Measurements from ENCODE around the gene NAV3.

Gene NAV3

DNA sequence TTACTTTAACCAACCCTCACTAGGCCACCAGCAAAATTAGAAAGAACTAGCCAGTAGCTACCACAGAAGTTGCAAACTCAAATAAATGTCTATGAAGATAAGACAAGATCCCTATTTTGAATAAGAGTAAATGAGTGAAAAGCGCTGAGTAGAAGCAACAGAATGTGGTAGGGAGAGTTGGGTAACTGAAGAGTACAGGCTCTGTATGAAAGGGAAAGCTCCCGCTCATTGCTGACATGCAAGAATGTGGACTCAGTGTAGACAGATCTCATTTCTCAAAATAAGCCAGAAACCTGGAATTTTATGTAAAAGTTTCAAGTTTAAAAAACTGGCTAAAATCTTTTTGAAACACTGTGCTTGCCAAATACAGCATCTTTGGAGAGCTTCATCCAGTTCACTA, 63.9 kb downstream of the NAV3 start:
- Histone ChIP-seq H4K8ac (ENCODE audit: low read depth, low read length) (no peak overlapping the region), H3K4me1 (ENCODE audit: control insufficient read depth in 2 of 2, insufficient read depth in 1 of 2, low read depth in 1 of 2, low read length in 2 of 2) (no peaks in the 10 kb centered on the region), H2BK15ac (ENCODE audit: low read length) (no peak overlapping the region), H2BK5ac (ENCODE audit: low read length) (no peak overlapping the region), H3K23ac (ENCODE audit: low read depth, low read length, poor library complexity) (no peak overlapping the region), H3K79me1 (ENCODE audit: low read depth, low read length) (no peaks in the 10 kb centered on the region), H3K27ac (replicated peaks; ENCODE audit: low read length) (no peak overlapping the region), H3K9ac (ENCODE audit: low read depth, low read length, poor library complexity) (no peak overlapping the region), H3K4me3 (ENCODE audit: low read length in 2 of 2) (no peak overlapping the region), H3K14ac (ENCODE audit: low read length) (no peak overlapping the region), H2BK120ac (ENCODE audit: low read depth, low read length) (no peak overlapping the region), H3K4ac (ENCODE audit: low read length) (no peak overlapping the region), H2AFZ (ENCODE audit: low read length) (no peak overlapping the region), H3K36me3 (replicated peaks in 1 of 2; ENCODE audit: control insufficient read depth in 2 of 2, insufficient read depth in 2 of 2, low read length in 2 of 2) (no peaks in the 10 kb centered on the region), H4K91ac (ENCODE audit: low read depth, low read length, poor library complexity) (no peak overlapping the region), H2BK12ac (ENCODE audit: low read length) (no peak overlapping the region), H3K4me2 (ENCODE audit: insufficient read depth, low read length, poor library complexity, severe bottlenecking) (no peak overlapping the region), H3K18ac (ENCODE audit: low read length) (no peak overlapping the region), H3K27me3 (ENCODE audit: control insufficient read depth in 3 of 3, insufficient read depth in 3 of 3, low read depth in 1 of 3, low read length in 3 of 3) (no peaks in the 10 kb centered on the region), H2AK5ac (ENCODE audit: low read depth, low read length) (no peak overlapping the region), H3K9me3 (replicated peaks in 1 of 2; ENCODE audit: control insufficient read depth in 2 of 2, insufficient read depth in 1 of 2, low read depth in 1 of 2, low read length in 2 of 2) (no peaks in the 10 kb centered on the region)
- no CpG with 5 or more reads among the region's 2 CpGs for WGBS, 2 donors (ENCODE audit: extremely low coverage in 2 of 2, insufficient read length in 2 of 2, insufficient replicate concordance in 1 of 2)
- no peak for DNase-seq (ENCODE audit: low spot score)

DNA sequence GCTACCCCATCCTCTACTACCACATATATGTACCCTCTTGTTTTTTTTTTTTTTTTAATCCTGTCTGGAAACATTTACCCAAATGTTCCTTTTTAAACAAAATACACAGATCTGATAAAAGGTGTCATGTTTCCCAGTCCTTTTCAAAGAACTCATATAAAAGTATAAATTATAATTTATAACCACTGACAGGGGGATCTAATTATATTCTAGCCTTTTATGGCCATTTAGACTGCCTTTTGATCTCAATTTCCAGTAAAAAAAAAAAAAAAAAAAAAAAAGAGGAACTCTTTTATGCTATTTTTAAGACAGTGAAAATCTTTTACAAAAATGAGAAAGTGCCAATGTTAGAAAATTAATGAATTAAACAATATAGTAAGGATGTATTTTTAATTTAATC, 65.0 kb downstream of the NAV3 start:
- Histone ChIP-seq H3K23ac (ENCODE audit: low read depth, low read length, poor library complexity) (no peak overlapping the region), H3K4me3 (ENCODE audit: low read length in 2 of 2) (no peak overlapping the region), H4K91ac (ENCODE audit: low read depth, low read length, poor library complexity) (no peak overlapping the region), H2BK120ac (ENCODE audit: low read depth, low read length) (no peak overlapping the region), H2BK12ac (ENCODE audit: low read length) (no peak overlapping the region), H3K9ac (ENCODE audit: low read depth, low read length, poor library complexity) (no peak overlapping the region), H3K27ac (replicated peaks; ENCODE audit: low read length) (no peak overlapping the region), H3K4ac (ENCODE audit: low read length) (no peak overlapping the region), H2BK15ac (ENCODE audit: low read length) (no peak overlapping the region), H2AFZ (ENCODE audit: low read length) (no peak overlapping the region), H4K8ac (ENCODE audit: low read depth, low read length) (no peak overlapping the region), H3K9me3 (replicated peaks in 1 of 2; ENCODE audit: control insufficient read depth in 2 of 2, insufficient read depth in 1 of 2, low read depth in 1 of 2, low read length in 2 of 2) (no peaks in the 10 kb centered on the region), H3K14ac (ENCODE audit: low read length) (no peak overlapping the region), H3K4me2 (ENCODE audit: insufficient read depth, low read length, poor library complexity, severe bottlenecking) (no peak overlapping the region), H3K79me1 (ENCODE audit: low read depth, low read length) (no peaks in the 10 kb centered on the region), H2BK5ac (ENCODE audit: low read length) (no peak overlapping the region), H3K36me3 (replicated peaks in 1 of 2; ENCODE audit: control insufficient read depth in 2 of 2, insufficient read depth in 2 of 2, low read length in 2 of 2) (no peaks in the 10 kb centered on the region), H3K27me3 (ENCODE audit: control insufficient read depth in 3 of 3, insufficient read depth in 3 of 3, low read depth in 1 of 3, low read length in 3 of 3) (no peaks in the 10 kb centered on the region), H2AK5ac (ENCODE audit: low read depth, low read length) (no peak overlapping the region), H3K4me1 (ENCODE audit: control insufficient read depth in 2 of 2, insufficient read depth in 1 of 2, low read depth in 1 of 2, low read length in 2 of 2) (no peaks in the 10 kb centered on the region), H3K18ac (ENCODE audit: low read length) (no peak overlapping the region)
- no peak for DNase-seq (ENCODE audit: low spot score)

GRCh38 chr12:77907936-77908335, 77.2 kb downstream of the NAV3 start:
- no peak overlapping the region for H4K91ac ChIP-seq (ENCODE audit: low read depth, low read length, poor library complexity)
- no peaks in the 10 kb centered on the region for H3K79me1 ChIP-seq (ENCODE audit: low read depth, low read length)
- H3K27ac ChIP-seq (replicated peaks; ENCODE audit: low read length) = no peak overlapping the region
- no peak for DNase-seq (ENCODE audit: low spot score)
- H3K18ac ChIP-seq (ENCODE audit: low read length) = no peak overlapping the region
- no peak overlapping the region for H3K14ac ChIP-seq (ENCODE audit: low read length)
- no peak overlapping the region for H3K4me3 ChIP-seq (ENCODE audit: low read length in 2 of 2)
- H3K4ac ChIP-seq (ENCODE audit: low read length) = no peak overlapping the region
- no peak overlapping the region for H2AFZ ChIP-seq (ENCODE audit: low read length)
- H3K23ac ChIP-seq (ENCODE audit: low read depth, low read length, poor library complexity) = no peak overlapping the region
- no peak overlapping the region for H3K9ac ChIP-seq (ENCODE audit: low read depth, low read length, poor library complexity)
- no peak overlapping the region for H4K8ac ChIP-seq (ENCODE audit: low read depth, low read length)
- no CpG with 5 or more reads among the region's 1 CpG for WGBS, 2 donors (ENCODE audit: extremely low coverage in 2 of 2, insufficient read length in 2 of 2, insufficient replicate concordance in 1 of 2)
- H2BK15ac ChIP-seq (ENCODE audit: low read length) = no peak overlapping the region
- no peaks in the 10 kb centered on the region for H3K36me3 ChIP-seq (replicated peaks in 1 of 2; ENCODE audit: control insufficient read depth in 2 of 2, insufficient read depth in 2 of 2, low read length in 2 of 2)
- no peak overlapping the region for H2BK12ac ChIP-seq (ENCODE audit: low read length)
- H2AK5ac ChIP-seq (ENCODE audit: low read depth, low read length) = no peak overlapping the region
- no peaks in the 10 kb centered on the region for H3K4me1 ChIP-seq (ENCODE audit: control insufficient read depth in 2 of 2, insufficient read depth in 1 of 2, low read depth in 1 of 2, low read length in 2 of 2)
- H3K27me3 ChIP-seq (ENCODE audit: control insufficient read depth in 3 of 3, insufficient read depth in 3 of 3, low read depth in 1 of 3, low read length in 3 of 3) = no peaks in the 10 kb centered on the region
- no peak overlapping the region for H2BK120ac ChIP-seq (ENCODE audit: low read depth, low read length)
- H2BK5ac ChIP-seq (ENCODE audit: low read length) = no peak overlapping the region
- H3K9me3 ChIP-seq (replicated peaks in 1 of 2; ENCODE audit: control insufficient read depth in 2 of 2, insufficient read depth in 1 of 2, low read depth in 1 of 2, low read length in 2 of 2) = no peaks in the 10 kb centered on the region
- H3K4me2 ChIP-seq (ENCODE audit: insufficient read depth, low read length, poor library complexity, severe bottlenecking) = no peak overlapping the region

DNA sequence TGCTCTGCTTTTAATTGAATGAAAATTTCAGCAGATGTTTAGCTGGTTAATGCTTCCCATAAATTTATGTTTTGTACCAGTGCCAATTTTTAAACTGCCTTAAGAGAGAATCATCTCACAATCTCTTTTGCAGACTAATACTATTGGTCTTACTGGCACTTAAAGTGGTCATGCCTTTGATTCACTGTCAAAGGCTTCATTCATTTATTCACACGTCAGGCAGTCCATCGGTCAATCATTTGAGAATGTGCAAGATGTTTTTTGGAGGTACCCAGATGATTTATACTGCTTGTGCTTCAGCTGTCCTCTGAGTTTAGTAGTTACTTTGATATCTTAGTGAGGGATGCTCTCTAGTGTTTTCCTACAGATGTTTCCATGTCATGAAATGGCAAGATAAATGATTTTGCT, 83.4 kb downstream of the NAV3 start:
- Histone ChIP-seq H3K36me3 (replicated peaks in 1 of 2; ENCODE audit: control insufficient read depth in 2 of 2, insufficient read depth in 2 of 2, low read length in 2 of 2) (no peaks in the 10 kb centered on the region), H3K27ac (replicated peaks; ENCODE audit: low read length) (no peak overlapping the region), H3K4ac (ENCODE audit: low read length) (no peak overlapping the region), H2BK12ac (ENCODE audit: low read length) (no peak overlapping the region), H4K8ac (ENCODE audit: low read depth, low read length) (no peak overlapping the region), H2AFZ (ENCODE audit: low read length) (no peak overlapping the region), H3K4me3 (ENCODE audit: low read length in 2 of 2) (no peak overlapping the region), H2AK5ac (ENCODE audit: low read depth, low read length) (no peak overlapping the region), H3K27me3 (ENCODE audit: control insufficient read depth in 3 of 3, insufficient read depth in 3 of 3, low read depth in 1 of 3, low read length in 3 of 3) (no peaks in the 10 kb centered on the region), H3K18ac (ENCODE audit: low read length) (no peak overlapping the region), H3K4me2 (ENCODE audit: insufficient read depth, low read length, poor library complexity, severe bottlenecking) (no peak overlapping the region), H2BK120ac (ENCODE audit: low read depth, low read length) (no peak overlapping the region), H2BK15ac (ENCODE audit: low read length) (no peak overlapping the region), H3K4me1 (ENCODE audit: control insufficient read depth in 2 of 2, insufficient read depth in 1 of 2, low read depth in 1 of 2, low read length in 2 of 2) (no peaks in the 10 kb centered on the region), H3K9me3 (replicated peaks in 1 of 2; ENCODE audit: control insufficient read depth in 2 of 2, insufficient read depth in 1 of 2, low read depth in 1 of 2, low read length in 2 of 2) (no peaks in the 10 kb centered on the region), H2BK5ac (ENCODE audit: low read length) (no peak overlapping the region), H3K9ac (ENCODE audit: low read depth, low read length, poor library complexity) (no peak overlapping the region), H3K79me1 (ENCODE audit: low read depth, low read length) (no peaks in the 10 kb centered on the region), H3K14ac (ENCODE audit: low read length) (no peak overlapping the region), H3K23ac (ENCODE audit: low read depth, low read length, poor library complexity) (no peak overlapping the region), H4K91ac (ENCODE audit: low read depth, low read length, poor library complexity) (no peak overlapping the region)
- DNase-seq (ENCODE audit: low spot score) = no peak
- no CpG with 5 or more reads among the region's 2 CpGs for WGBS, 2 donors (ENCODE audit: extremely low coverage in 2 of 2, insufficient read length in 2 of 2, insufficient replicate concordance in 1 of 2)

All from neuronal stem cell (in vitro differentiated cells).